SKM-1 (cell line): ENCODE measurements around the gene SET.
A peak's percentile ranks its signal among the peaks of the same experiment; 100 is the strongest.
"Not testable (repeated sequence)": the region's sequence is repeated elsewhere in the genome, so short reads cannot be mapped to it uniquely, and the experiment has no call there.

ENCODE experiments used
- DNase-seq: peaks from one replicate; lab custom pipeline; 2025; ENCODE audit not compliant: unreplicated experiment; lab: John Stamatoyannopoulos, UW

SET gene, protein sequence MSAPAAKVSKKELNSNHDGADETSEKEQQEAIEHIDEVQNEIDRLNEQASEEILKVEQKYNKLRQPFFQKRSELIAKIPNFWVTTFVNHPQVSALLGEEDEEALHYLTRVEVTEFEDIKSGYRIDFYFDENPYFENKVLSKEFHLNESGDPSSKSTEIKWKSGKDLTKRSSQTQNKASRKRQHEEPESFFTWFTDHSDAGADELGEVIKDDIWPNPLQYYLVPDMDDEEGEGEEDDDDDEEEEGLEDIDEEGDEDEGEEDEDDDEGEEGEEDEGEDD

DNA sequence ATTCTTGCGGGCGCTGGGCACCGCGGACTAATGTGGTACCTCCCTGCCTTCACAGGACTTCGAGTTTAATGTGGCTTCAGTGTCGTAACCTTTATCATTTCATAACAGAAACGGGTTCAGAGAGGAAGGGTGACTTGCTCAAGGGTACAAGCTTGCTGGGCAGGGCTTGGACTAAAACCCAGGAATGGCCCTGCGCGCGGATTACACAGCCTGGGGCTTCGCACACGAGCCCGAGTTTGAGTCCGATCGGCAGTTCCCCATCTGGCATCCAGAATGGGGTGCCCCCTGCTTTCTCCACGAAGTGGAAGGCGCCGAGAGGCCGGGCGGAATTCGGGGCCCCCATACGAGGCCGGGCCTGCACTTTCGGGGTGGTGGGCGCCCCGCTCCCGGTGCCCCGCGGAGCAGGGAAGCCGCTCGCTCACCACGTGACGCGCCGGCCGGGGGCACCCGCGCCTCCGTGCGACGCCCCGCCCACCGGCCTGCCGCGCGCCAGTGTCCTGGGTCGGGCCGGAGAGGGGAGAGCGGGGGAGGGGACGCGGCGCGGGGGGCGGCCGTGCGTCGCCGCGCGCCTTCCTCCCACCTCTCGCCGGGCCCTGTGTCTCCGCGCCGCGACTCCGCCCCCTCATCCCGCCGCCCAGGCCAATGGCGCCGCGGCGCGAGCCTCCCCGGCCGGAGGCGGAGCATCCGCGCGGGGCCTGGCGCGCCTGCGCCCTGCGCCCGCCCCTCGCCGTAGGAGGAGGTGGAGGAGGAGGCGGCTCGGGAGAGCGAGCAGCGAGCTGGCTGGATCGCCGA lies at the start of gene SET:
TSS of gene SET (plus strand) at position 722 of the 792 bp plus-strand sequence. CDS start 361 bp downstream, outside the sequence.
- DNase-seq = peak; percentile 91

DNA sequence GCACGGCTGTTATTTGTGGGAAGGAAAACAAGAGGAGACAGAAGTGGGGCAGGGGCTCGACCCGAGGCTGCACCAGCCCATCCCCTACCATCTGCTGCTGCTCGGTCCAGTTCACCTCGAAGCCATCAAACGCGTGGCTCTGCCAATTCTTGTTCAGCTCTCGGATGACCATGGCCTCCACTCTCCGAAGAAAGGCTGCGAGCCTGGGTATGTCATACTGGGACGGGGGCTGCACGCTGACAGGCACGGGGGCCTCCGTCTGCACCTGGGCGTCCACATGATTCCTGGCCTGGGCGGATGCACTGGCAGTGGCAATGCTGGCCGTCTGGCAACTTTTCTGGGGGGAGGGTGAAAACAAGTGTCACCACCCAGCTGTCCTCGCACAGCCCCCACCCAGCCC lies 48.4 kb upstream of the SET start:
- no peak for DNase-seq

DNA sequence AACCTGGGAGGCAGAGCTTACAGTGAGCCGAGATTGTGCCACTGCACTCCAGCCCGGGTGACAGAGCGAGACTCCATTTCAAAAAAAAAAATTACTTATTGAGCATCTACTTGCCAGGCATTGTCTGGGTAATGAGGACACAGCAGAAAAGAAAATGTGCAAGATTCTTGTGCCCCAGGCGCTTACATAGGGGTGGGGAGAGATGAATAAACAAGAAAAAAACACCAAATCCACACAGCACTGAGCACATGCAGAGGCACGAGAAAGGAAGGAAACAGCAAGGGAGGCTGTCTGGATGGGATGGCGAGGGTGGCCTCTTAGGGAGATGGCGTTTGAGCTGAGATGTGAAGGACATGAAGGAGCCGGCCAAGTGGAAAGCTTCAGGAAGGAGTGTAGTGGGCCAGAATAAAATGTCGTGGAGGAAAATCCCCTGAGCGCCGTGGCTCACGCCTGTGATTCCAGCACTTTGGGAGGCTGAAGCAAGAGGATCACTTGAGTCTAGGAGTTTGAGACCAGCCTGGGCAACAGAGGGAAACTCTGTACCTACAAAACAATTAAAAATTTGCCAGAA lies 46.3 kb upstream of the SET start:
- DNase-seq = no peak

DNA sequence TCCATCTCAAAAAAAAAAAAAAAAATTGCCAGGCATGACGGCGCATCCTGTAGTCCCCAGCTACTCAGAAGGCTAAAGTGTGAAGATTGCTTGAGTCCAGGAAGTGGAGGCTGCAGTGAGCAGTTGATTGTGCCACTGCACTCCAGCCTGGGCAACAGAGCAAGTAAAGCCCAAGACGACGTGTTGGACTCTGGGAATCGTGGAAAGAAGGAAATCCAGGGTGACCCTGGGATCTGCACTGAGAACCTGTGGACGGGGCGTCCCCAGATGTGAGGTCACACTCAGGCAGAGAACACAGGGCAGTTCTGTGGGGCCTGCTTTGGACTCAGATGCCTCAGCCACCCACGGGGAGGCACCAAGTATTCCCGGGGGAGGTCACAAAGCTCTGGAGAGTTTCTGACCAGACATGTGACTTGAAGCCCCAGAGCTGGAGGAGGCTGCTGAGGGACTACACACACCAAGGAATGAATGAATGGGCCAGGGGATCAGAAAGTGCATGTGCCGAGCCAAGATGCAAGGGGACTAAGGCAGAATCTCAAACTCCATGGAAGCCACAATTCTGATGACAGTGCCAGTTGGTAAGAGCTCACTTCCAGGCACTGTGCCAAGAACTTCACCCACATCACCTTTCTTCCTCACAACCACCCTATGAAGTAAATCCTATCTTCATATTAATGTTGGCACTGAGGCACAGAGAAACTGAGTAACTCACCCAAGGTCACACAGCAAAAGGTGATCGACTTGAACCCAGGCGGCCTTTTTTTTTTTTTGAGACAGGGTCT lies 45.3 kb upstream of the SET start:
- DNase-seq = no peak

DNA sequence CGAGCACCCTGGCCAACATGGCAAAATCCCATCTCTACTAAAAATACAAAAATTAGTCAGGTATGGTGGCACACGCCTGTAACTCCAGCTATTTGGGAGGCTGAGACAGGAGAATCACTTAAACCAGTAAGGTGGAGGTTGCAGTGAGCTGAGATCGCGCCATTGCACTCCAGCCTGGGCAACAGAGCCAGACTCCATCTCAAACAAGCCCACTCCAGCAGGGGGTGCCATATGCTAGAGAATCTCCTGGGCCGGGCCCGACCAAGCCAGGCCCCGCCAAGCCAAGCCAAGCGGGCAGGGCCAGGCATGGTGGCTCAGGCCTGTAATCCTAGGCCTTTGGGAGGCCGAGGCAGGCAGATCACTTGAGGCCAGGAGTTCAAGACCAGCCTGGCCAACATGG lies 40.8 kb upstream of the SET start:
- DNase-seq = not testable (repeated sequence)

DNA sequence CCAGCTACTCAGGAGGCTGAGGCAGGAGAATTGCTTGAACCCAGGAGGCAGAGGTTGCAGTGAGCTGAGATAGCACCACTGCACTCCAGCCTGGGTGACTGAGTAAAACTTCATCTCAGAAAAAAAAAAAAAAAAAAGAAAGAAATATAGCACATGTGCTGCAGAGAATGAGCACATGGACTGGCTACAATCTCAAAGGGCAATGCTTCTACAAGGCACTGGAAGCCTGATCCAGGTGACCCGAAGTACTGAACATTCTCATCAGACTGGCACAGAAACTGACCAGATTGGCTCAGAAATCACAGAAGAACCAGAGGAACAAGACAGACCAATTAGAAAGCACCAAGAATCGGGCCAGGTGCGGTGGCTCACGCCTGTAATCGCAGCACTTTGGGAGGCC lies 37.2 kb upstream of the SET start:
- DNase-seq = no peak

DNA sequence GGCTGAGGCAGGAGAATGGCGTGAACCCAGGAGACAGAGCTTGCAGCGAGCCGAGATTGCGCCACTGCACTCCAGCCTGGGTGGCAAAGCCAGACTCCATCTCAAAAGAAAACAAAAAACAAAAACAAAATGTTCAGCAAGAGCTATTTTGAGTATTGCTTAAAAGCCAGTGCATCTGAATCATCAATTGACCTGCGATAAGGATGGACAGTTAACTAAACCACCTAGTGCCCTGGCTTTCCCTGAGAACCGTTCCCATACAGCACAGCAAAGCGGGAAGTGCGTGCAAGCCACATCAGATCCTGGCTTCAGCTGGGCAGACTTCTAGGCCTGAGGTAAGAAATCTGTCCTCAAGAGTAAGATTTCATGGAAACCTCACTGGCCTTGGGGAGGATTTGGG lies 35.1 kb upstream of the SET start:
- DNase-seq = no peak

DNA sequence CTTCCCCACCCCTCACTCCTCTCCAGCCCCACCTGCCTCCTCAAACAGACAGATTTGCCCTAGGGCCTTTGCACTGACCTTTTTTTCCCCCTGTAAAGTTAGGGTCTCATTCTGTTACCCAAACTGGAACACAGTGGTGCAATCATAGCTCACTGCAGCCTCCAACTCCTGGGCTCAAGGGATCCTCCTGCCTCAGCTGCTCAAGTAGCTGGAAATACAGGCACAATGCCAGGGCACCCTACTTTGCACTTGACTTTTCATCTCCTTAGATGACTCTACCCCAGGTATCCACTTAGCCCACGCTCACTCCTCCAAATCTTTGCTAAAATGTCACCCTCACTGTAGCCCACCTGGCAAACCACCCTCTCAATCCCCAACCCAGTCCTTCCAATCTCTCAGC lies 34.5 kb upstream of the SET start:
- DNase-seq = no peak

DNA sequence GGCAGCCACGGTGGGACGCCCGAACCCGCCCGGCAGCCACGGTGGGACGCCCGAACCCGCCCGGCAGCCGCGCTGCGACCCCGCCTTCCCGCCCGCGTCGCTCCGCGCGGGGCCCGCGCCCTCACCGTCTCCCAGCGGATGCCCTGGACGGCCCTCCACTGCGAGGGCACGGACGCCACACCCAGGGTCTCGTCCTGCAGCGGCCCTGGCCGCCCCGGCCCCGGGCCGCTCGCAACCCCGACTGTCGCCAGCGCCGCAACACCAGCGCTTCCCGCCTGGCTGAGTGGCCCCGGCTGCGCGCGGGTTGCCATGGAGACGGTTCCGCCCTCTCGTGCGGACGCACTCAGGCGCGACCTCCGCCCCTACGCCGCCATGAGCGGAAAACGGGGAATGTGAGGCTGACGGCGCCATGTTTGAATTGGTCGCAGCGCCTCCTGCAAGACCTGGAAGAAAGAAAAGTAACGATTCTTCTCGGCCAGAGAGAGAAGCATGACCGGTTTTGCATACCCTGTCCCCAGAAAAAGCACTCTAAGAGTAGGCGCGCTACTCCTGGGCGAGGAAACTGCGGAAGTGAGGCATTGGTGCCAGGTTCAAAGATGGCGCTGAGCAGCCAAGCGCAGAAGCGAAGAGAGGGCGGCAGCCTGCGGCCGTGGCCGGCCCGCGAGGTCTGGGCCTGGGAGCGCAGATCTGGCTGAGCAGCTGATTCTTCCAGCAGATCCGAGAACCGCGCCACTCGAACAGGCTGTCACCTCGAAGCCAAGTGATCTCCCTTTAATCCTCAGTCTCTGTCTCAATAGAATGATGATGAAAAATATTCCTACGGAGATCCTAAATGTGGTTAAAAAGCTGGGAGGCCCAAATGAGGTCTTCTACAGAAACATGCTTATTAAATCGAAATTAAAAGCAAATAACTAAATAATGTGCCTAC lies 32.3 kb upstream of the SET start, which contains the start of gene DYNC2I2:
TSS of gene DYNC2I2 (minus strand) at position 432 of the 928 bp plus-strand sequence. CDS start at position 311, 121 bp downstream.
- DNase-seq = peak; percentile 87

DNA sequence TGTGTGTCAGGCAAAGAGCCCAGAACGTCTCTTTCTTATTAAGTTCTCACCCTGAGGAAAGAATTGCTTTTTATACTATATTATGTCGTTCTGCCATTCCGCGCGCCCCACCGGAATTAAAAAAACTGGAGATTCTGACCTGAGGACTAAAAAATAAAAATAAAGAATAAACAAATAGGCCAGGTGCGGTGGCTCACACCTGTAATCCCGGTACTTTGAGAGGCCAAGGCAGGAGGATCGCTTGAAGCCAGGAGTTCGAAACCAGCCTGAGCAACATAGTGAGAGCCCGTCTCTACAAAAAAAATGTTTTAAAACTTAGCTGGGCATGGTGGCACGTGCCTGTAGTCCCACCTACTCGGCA lies 31.7 kb upstream of the SET start:
- no peak for DNase-seq

DNA sequence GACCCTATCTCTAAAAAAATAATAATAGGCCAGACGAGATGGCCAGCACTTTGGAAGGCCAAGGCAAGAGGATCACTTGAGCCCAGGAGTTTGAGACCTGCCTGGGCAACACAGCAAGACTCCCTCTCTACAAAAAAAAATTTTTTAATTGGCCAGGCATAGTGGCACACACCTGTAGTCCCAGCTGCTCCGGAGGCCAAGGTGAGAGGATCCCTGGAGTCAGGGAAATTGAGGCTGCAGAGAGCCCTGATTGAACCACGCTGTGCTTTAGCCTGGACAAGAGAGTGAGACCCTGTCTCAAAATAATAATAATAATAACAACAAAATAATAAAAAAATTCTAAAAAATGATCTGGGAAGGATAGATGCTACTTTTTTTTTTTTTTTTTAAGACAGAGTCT lies 31.2 kb upstream of the SET start:
- DNase-seq = no peak

DNA sequence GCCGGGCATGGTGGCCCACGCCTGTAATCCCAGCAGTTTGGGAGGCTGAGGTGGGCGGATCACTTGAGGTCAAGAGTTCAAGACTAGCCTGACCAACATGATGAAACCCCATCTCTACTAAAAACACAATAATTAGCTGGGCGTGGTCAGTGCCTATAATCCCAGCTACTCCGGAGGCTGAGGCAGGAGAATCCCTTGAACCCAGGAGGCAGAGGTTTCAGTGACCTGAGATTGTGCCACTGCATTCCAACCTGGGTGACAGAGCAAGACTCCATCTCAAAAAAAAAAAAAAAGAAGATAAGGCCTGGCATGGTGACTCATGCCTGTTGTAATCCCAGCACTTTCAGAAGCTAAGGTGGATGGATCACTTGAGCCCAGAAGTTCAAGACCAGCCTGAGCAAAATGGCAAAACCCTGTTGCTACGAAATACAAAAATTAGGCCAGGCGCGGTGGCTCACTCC lies 22.5 kb upstream of the SET start:
- not testable (repeated sequence) for DNase-seq

DNA sequence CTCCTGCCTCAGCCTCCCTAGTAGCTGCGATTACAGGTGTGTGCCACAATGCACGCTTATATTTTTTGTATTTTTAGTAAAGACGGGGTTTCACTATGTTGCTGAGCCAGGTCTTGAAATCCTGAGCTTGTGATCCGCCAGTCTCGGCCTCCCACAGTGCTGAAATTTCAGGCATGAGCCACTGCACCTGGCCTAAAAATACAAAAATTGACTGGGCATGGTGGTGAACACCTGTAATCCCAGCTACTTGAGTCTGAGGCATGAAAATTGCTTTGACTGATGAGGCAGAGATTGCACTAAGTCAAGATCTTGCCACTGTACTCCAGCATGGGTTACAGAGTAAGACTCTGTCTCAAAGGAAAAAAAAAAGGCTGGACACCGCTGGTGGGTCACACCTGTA lies 19.2 kb upstream of the SET start:
- DNase-seq = no peak

DNA sequence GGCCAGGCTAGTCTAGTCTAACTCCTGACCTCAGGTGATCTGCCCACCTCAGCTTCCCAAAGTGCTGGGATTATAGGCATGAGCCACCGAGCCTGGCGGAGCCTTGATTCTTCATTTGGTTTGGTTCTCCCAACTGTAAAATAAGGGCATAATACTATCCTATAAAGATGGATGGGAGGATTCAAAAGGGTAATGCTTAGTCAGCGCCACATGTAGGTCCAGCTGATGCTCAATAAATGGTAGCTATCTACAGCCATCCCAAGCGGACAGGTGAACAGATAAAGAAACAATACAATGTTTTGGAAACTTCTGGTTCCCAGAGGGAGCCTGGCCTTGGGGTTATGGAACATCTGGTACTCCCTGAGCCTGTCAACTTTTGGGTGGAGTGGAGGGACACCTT lies 13.6 kb upstream of the SET start:
- no peak for DNase-seq

DNA sequence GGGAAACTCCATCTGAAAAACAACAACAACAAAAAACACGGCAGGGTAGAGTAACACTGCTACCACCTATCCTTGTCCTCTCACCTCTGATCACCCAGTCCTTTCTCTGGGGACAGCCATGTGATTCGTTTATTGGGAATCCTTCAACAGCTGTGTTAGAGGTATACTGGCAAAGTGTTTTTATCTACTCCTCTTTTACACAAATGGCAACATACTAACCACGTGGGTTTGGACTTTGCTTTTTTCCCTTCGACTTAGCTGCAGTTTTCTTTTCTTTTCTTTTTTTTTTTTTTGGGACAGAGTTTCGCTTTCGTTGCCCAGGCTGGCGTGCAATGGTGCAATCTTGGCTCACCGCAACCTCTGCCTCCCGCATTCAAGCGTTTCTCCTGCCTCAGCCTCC lies 11.2 kb upstream of the SET start:
- no peak for DNase-seq

DNA sequence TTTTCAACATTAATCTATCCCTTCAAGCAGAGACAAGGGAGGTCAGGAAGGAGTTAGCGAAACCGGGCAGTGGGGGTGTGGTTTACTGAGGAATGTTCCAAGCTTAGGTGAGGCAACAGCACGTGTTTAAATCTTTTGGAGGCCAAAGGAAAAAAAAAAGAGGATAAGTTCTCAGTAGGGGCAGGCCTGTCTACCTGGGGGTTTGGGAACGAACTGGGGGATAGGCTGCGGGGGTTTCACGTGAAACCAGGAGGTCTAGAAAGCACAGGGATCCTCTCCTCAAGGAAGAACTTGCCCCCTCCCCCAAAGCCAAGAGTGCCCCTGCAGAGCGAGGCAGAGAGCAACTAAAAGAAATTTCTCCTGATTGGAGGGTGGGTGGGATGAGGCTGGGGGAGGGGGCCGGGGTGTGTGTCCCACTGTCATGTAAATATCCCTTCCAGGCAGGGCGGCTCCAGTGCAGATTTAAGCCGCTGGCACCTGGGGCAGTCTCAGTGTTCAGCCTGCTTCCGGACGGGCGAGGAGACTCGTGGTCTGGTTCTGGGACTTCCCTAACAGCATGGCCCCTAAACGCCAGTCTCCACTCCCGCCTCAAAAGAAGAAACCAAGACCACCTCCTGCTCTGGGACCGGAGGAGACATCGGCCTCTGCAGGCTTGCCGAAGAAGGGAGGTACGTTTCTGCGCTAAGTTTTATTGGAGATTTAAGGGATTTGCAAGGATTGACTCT lies 5.5 kb upstream of the SET start:
- peak; percentile 30 for DNase-seq

DNA sequence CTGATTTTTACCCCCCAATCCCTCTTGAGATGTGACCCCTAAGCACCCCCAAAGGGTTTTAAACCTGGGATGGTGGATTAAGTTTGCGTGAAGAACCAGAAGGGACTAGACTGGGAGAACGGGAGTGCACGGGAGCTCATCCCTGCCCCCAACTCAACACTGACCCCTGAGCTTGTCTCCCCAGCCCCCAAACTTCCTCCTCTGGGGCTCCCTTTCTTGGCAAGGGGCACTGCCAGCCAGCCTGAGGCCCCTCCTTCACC lies 5.0 kb upstream of the SET start:
- no peak for DNase-seq

DNA sequence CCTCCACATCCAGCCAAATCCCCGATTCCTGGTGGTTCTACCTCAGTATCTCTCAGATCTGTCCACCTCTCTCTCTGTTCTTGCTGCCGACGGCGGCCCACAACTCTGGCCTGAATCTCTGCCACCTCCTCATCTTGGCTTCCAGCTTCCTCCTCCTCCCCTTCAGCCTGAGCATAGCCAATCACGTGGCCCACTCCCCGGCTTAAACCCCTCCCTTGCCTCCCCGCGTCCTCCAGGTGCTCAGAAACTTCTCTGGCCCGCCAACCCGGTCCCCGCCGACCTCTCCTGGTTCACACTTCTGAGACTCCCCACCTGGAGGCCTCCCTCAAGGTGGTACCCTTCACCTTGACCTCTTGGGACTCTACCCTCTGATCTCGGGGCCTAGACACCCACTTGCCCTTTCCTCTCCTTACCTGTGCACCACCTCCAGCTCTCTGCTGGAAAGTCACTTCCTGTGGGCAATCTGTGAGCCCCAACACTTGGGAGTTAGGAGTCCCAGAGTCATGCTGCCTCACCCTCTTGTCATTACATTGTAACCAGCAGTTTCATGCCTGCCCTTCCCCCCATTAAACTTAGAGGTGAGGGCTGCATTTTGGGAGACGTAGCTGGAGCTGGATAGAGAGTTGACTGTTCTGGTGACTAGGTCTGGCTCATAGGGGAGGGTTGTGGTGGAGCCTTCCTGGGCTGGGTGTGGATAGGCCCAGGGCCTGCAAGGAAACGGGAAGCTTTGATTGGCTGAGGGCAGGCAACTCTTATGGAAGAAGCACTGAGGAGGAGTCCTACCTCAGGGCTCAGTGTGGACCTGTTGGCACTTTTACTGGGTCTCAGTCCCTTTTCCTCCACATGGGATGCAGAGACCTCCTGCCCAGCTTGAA lies 4.5 kb upstream of the SET start:
- peak; percentile 84 for DNase-seq
